Esophagus squamous epithelium (tissue), 4 donors: ENCODE data around the gene GLDN.

Experiments used
- CTCF ChIP-seq, 6 experiments: fragments of 450-650 bp in 4 of 6; fragments of 200-600 bp in 2 of 6; sonication (generic) in 2 of 6; IDR thresholded peaks; one replicate each; pipeline ENCODE4 v1.5.1; 2016 to 2019; ENCODE audit warnings: antibody characterized with exemption in 6 of 6, mild to moderate bottlenecking in 4 of 6, moderate library complexity in 4 of 6
- POLR2A ChIP-seq, 4 donors: fragments of 450-650 bp; IDR thresholded peaks; one replicate each; pipeline ENCODE4 v1.6.1; 2017; ENCODE audit warnings: antibody characterized with exemption in 4 of 4, mild to moderate bottlenecking in 4 of 4, moderate library complexity in 3 of 4

GRCh38 chr15:51424780-51425179 lies 83.3 kb downstream of the GLDN start:
- TF ChIP-seq CTCF (IDR thresholded peaks at IDR 0.05) (no peak), POLR2A (IDR thresholded peaks at IDR 0.05) (no peak)
